PFSK-1 (cell line): ENCODE data around the gene BBIP1.

Experiments used
- POLR2AphosphoS5 ChIP-seq: IDR thresholded peaks from 2 replicates; pipeline ENCODE4 v1.6.1; 2012; ENCODE audit warnings: low read depth, mild to moderate bottlenecking, control low read depth, low read length, moderate library complexity
- TF ChIP-seq, protein P1 (sequence below), 2 experiments: IDR thresholded peaks; 2 replicates each; pipeline versions ENCODE4 v1.6.1 to v1.8.0; 2011 to 2012; ENCODE audit warnings: low read depth in 2 of 2, low read length in 2 of 2, control low read depth in 1 of 2, inconsistent platforms in 1 of 2, mild to moderate bottlenecking in 1 of 2, moderate library complexity in 1 of 2; ENCODE audit not compliant: insufficient read depth in 1 of 2

DNA sequence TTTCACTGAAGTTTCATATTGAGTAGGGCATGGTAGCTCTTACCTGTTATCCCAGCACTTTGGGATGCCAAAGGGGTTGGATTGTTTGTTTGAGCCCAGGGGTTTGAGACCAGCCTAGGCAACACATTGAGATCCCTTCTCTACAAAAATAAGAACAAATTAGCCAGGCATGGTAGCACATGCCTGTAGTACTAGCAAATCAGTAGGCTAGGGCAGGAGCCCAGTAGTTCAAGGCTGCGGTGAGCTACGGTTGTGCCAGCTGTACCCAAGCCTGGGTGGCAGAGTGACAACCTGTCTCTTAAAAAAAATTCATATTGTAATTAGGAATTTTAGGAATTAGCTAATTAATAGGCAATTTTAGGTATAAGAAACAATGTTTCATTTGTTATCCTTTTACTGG is 18.0 kb downstream of the BBIP1 start:
- TF ChIP-seq, protein P1, sequence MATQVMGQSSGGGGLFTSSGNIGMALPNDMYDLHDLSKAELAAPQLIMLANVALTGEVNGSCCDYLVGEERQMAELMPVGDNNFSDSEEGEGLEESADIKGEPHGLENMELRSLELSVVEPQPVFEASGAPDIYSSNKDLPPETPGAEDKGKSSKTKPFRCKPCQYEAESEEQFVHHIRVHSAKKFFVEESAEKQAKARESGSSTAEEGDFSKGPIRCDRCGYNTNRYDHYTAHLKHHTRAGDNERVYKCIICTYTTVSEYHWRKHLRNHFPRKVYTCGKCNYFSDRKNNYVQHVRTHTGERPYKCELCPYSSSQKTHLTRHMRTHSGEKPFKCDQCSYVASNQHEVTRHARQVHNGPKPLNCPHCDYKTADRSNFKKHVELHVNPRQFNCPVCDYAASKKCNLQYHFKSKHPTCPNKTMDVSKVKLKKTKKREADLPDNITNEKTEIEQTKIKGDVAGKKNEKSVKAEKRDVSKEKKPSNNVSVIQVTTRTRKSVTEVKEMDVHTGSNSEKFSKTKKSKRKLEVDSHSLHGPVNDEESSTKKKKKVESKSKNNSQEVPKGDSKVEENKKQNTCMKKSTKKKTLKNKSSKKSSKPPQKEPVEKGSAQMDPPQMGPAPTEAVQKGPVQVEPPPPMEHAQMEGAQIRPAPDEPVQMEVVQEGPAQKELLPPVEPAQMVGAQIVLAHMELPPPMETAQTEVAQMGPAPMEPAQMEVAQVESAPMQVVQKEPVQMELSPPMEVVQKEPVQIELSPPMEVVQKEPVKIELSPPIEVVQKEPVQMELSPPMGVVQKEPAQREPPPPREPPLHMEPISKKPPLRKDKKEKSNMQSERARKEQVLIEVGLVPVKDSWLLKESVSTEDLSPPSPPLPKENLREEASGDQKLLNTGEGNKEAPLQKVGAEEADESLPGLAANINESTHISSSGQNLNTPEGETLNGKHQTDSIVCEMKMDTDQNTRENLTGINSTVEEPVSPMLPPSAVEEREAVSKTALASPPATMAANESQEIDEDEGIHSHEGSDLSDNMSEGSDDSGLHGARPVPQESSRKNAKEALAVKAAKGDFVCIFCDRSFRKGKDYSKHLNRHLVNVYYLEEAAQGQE (IDR thresholded peaks at IDR 0.05; ENCODE audit: insufficient read depth in 1 of 2, low read depth in 2 of 2, low read length in 2 of 2): no peak
- no peak for TF ChIP-seq POLR2AphosphoS5
